ENCODE measurements around the gene MT1F. TPM values are rescaled to one million over a fixed set of nuclear protein-coding genes. Genes with fewer than 3 reads are reported as not detected.

The MT1F gene
- total and polyA plus RNA-seq, 2 of the 4 experiments (the other 2 are of a cell fraction), result 0.56 TPM; not detected in 1

DNA sequence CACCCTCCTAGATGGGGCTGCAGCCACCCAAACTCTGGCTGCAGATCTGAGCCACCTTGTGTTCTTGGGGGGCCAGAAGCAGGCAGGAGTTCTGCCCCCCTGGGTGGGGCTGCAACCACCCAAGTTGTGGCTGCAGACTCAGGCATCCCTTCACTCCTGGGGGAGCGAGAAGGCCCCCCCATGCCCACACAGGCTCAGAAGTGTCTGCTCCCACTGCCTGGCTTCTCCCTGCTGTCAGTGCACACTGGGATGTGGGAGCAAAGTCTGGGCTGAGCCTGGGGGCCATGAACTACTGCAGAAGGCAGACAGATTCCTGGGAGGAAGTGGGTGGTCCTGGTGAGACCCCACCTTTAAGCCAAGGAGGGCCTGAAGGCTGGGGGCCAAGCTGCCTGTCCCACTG, 37.5 kb downstream of the MT1F start:
- H3K56ac ChIP-seq (ENCODE audit: extremely low read depth, insufficient read depth, low read length), result no peak overlapping the region
- no peaks in the 10 kb centered on the region for H3K4me1 ChIP-seq (ENCODE audit: control insufficient read depth, insufficient read depth, low read length)
- H3K4me2 ChIP-seq (ENCODE audit: low read depth, low read length), result no peak overlapping the region
- no peaks in the 10 kb centered on the region for H4K20me1 ChIP-seq (ENCODE audit: insufficient read depth, low read length)
- dilution Hi-C loops (cut with HindIII; ENCODE audit: low sequenced_read_pairs, unreplicated experiment), result no loop called here
- no peak overlapping the region for H2AK5ac ChIP-seq (ENCODE audit: low read depth, low read length)
- H3K27me3 ChIP-seq (ENCODE audit: control insufficient read depth, insufficient read depth, low read length), result peaks cover 2% of the 10 kb centered on the region; the same call in 1 of the 2 replicates
- H3K4ac ChIP-seq (ENCODE audit: low read depth, low read length), result no peak overlapping the region
- in situ Hi-C loops (cut with MboI; ENCODE audit: low sequenced_read_pairs), result loop anchor here (10.0 kb wide), 1 partner anchor 210 kb away; no protein-coding TSS in a partner anchor
- peaks cover 5% of the 10 kb centered on the region for H3K9me3 ChIP-seq (ENCODE audit: control insufficient read depth, insufficient read depth, low read length)
- ATAC-seq (ENCODE audit: low read depth) (no peak), DNase-seq (no peak)
- BruUV-seq (replicated peaks), result no TSS peak
- no CpG with 5 or more reads among the region's 1 CpG for WGBS, 2 experiments (ENCODE audit: extremely low coverage in 2 of 2, insufficient read length in 1 of 2)
- no peaks in the 10 kb centered on the region for H3K79me1 ChIP-seq (ENCODE audit: low read depth in 1 of 2, low read length in 2 of 2)
- no peak overlapping the region for H4K8ac ChIP-seq (ENCODE audit: low read depth in 2 of 2, low read length in 2 of 2)
- H4K91ac ChIP-seq (ENCODE audit: insufficient read depth, low read depth, low read length), result no peak overlapping the region
- H3K14ac ChIP-seq (replicated peaks; ENCODE audit: low read depth, low read length), result no peak overlapping the region
- no peak overlapping the region for H2BK15ac ChIP-seq (ENCODE audit: low read depth, low read length)
- H2AK9ac ChIP-seq (replicated peaks; ENCODE audit: low read depth, low read length, poor library complexity), result no peak overlapping the region
- no peaks in the 10 kb centered on the region for H3K36me3 ChIP-seq (ENCODE audit: control insufficient read depth, insufficient read depth, low read length)
- no peak overlapping the region for H3K9ac ChIP-seq (ENCODE audit: low read depth, low read length)
- ChIA-PET CTCF (interaction anchor here (0.6 kb wide), 1 partner anchor 21 kb away, joined by 5 read pairs; no protein-coding TSS in a partner anchor), POLR2A (ENCODE audit: unreplicated experiment) (no interaction called here)
- H3K4me3 ChIP-seq (ENCODE audit: insufficient read depth, low read depth, low read length), result no peak overlapping the region
- intact Hi-C loops (cut with micrococcal nuclease), result no loop called here
- no peak overlapping the region for H2BK120ac ChIP-seq (ENCODE audit: low read depth, low read length)
- no peak overlapping the region for H3K18ac ChIP-seq (ENCODE audit: low read depth, low read length)
- no peak overlapping the region for H2BK5ac ChIP-seq (ENCODE audit: low read depth, low read length, poor library complexity, severe bottlenecking)
- TF ChIP-seq BHLHE40 (IDR thresholded peaks at IDR 0.05; ENCODE audit: low read depth, low read length), result no peak
- TF ChIP-seq MXI1 (IDR thresholded peaks at IDR 0.05; ENCODE audit: borderline replicate concordance, low read depth, low read length), result no peak
- no peak for TF ChIP-seq RFX5 (IDR thresholded peaks at IDR 0.05; ENCODE audit: low read depth, low read length)
- TF ChIP-seq POLR2A (IDR thresholded peaks at IDR 0.05; ENCODE audit: low read depth, low read length), result no peak
- no peak for TF ChIP-seq MAZ (IDR thresholded peaks at IDR 0.05; ENCODE audit: borderline replicate concordance, low read depth, low read length)
- no peak overlapping the region for H3K27ac ChIP-seq (ENCODE audit: insufficient read depth, low read length)
- no peak overlapping the region for H3K23ac ChIP-seq (ENCODE audit: low read depth, low read length)
- H3K9me1 ChIP-seq (ENCODE audit: insufficient read depth, low read length), result 0 out of 2 replicates have a peak, but pooled peaks cover 3% of the 10 kb centered on the region
- peak overlapping the region; percentile 32 for H2AFZ ChIP-seq (replicated peaks; ENCODE audit: low read length, poor library complexity)
- no peak overlapping the region for H4K5ac ChIP-seq (ENCODE audit: low read depth, low read length)
- no peak overlapping the region for H2BK20ac ChIP-seq (ENCODE audit: low read depth, low read length)
